HG03342 (cell line): ENCODE results near the gene MDH1.
"Not testable (repeated sequence)": the region's sequence is repeated elsewhere in the genome, so short reads cannot be mapped to it uniquely, and the experiment has no call there.

Experiments
- ATAC-seq: cut with Tn5 transposase; IDR thresholded peaks from one replicate; pipeline ENCODE4 v1.9.1; 2021; ENCODE audit warnings: mild to moderate bottlenecking, moderate library complexity; ENCODE audit not compliant: unreplicated experiment

MDH1 gene

DNA sequence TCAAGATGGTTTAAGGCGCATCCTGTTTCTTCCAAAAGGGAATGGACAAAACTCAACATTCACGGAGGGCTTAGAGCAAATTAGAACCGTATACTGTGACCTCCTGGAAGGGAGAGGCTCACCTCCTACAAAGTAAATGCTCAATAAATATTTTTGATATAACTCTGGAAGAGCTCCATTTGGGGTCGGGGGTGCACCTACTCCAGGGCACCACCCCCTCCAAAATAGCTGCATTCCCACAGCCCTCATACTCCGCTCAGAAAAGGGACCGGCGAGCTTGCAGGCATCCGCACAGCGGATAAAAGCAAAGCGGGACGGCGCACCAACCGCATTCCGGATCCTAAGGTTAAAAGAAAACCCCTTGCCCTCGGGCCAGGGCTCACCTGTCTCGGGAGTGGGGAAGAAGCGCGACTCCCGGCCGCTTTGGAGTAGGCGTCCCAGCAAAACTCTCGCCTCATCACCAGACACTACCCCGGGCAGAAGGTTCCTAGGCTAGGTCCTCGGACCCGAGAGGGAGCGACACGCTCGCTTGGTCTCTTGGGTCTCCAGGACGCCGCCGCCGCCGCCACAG is 864 bp upstream of the MDH1 start:
- ATAC-seq, result peak; percentile 0

- peak; percentile 3 for ATAC-seq
Measured at GRCh38 chr2:63589148-63589958, 590 bp downstream of the MDH1 start.

- no peak for ATAC-seq
Measured at GRCh38 chr2:63590626-63591408, 2.1 kb downstream of the MDH1 start.

- ATAC-seq, result no peak
Measured at GRCh38 chr2:63591566-63592175, 2.9 kb downstream of the MDH1 start.

- ATAC-seq, result no peak
Measured at GRCh38 chr2:63594660-63595059, 5.9 kb downstream of the MDH1 start.

DNA sequence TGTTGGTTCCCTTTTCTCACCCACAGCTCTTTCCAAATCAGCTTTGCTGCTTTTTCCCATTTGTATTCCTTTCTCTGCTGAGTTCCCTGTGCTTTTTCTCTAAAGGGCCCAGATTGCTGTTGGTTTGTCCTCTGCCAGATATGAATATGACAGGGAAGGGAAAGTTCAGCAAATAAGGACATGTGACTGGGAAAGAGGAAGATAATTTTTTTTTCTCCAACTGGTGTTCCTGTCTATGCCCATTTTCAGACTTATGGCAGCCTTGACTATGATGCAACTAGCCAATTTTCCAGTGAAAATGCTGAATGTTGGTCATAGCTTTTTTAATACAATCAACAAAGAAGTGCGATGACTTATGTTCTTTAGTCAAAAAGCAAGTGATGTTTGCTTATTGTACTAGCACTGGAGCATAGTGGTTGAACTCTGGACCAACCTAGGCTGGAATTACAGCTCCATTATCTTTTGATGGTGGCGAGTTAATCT is 7.7 kb downstream of the MDH1 start:
- no peak for ATAC-seq

DNA sequence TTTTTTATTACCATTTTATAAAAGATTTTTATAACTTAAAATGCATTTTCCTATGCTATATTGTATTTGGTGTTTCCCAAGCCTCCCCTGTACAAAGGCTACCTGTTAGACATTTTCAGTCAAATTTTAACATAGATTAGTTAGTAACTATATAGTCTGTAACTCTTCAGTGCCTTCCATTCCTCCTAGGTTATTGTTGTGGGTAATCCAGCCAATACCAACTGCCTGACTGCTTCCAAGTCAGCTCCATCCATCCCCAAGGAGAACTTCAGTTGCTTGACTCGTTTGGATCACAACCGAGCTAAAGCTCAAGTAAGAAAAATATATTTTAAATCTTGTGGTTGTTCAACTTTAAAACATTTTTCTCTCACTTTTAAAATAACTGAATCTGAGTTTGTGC is 10.2 kb downstream of the MDH1 start:
- no peak for ATAC-seq

- no peak for ATAC-seq
Measured at GRCh38 chr2:63600881-63601460, 12.2 kb downstream of the MDH1 start.

DNA sequence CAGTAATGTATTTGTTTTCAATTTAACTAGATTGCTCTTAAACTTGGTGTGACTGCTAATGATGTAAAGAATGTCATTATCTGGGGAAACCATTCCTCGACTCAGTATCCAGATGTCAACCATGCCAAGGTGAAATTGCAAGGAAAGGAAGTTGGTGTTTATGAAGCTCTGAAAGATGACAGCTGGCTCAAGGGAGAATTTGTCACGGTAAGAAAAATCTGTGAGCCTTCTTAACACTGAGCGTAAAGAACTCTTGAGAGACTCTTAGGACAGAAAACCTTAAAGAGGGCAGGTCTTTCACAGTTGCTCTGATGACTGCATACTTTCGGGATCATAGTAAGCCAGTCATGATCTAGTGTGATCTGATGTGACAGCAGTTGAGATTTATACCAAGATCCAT is 15.9 kb downstream of the MDH1 start:
- ATAC-seq, result no peak

DNA sequence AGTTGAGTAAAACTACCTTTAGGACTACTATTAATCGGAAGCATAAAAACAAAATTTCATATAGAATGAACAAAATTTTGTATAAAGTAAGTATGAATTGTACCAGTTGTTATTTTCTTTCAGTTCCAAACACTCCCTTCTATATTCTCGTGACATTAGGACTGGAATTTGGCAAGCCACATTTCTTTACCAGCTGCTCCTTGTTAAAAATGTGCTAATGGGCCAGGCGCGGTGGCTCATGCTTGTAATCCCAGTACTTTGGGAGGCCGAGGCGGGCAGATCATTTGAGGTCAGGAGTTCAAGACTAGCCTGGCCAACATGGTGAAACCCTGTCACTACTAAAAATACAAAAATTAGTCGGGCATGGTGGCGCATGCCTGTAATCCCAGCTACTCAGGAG is 20.1 kb downstream of the MDH1 start:
- ATAC-seq, result not testable (repeated sequence)

DNA sequence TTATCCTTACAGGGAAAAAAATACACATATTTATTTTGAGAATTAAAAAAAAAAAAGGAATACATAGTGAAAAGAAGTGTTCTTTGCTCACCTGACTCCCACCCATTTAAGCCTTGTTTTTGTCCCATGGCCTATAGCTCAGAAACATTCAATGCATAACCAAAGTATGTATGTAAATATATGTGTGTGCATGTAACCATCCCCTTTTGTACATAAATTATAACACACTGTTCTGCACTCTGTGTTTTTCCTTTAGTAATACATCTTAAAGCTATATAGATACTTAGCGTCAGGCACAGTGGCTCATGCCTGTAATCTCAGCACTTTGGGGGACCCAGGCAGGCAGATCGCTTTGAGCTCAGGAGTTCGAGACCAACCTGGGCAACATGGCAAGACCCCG is 21.8 kb downstream of the MDH1 start:
- ATAC-seq, result no peak

DNA sequence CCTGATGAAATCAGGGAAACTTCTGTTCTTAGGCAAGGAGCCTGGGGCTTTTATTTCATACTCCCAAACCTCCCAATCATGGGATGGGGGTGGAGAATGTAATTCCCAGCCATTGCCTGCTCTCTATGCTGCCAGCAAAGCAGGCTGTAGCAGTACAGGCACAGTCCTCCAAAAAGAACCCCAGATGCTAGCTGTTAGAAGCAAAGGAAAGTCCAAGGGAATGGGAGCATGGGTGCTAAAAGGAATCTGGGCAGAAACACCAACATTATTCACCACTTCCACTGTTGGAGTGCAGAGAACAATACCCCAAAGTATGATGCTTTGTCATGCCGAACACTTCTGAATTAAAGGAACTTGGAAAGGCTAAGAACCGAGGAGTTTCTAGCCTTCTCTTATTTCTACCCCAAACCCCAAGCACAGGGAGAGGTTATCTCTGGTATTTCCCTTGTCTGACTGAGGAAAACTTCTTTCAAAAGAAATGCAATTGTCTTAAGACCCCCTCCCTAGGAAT is 24.7 kb downstream of the MDH1 start:
- no peak for ATAC-seq

DNA sequence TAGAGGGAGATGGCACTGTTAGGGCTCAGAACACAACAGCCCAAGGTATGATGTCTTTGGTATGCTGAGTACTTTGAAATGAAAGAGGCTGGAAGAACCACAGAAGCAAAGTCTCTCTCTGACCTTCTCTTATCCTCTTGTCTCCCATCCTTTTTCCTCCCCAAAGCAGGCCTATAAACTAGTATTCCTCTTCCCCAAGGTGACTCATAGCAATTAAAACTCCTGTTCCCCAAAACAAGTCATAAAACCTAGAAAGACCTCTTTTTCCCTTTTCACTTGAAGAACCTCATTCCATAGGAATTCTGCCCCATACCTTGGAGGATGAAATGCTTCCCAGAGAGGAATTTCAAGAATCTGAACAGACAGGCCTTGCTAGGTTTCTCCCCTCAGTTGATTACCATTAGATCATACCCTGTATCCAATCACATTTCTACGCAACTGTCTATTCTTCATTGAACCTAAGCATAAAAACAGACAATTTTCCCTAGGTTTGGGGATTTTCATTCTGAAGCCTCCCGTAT is 25.7 kb downstream of the MDH1 start:
- ATAC-seq, result no peak

DNA sequence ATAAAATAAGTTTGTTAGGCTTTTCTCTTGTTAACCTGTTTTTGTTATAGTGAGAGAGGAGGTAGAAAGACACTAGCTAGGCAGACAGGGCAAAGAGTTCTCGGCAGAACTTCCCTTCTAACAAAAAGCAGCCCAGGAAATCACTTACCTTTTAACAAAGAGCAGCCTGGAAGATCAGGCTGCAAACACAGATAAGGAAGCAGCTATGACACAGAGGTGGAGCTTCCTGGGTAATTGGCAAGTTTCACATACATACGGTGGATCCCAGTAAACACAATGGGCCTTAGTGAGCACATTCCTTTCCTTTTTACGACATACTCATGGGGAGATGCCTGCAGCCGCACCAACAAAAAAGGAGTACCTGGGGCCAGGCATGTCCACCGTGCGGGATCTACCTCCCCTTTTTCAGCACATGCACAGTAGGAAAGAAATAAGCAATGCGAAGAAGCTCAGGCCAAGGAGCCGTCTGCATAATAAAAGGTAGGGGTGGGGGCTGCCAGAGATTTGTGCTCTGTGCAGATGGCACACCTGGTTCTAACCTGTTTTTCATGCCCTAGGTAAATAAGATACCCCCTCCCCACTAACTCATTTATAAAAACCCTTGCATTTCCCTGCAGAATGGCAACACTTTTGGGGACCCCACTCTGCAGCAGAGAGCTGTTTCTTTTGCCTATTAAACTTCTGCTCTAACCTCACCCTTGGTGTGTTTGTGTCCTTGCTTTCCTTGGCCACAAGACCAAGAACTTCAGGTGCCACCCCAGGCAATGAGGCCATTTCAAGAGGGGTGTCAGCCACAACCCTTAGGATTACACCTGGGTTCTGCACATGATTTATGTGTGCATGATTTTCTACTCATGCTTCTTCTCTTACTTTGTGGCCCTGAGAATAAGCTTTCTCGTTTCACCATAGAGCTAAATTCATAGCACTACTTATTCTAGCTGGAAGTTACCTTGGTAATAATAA is 26.5 kb downstream of the MDH1 start:
- no peak for ATAC-seq

DNA sequence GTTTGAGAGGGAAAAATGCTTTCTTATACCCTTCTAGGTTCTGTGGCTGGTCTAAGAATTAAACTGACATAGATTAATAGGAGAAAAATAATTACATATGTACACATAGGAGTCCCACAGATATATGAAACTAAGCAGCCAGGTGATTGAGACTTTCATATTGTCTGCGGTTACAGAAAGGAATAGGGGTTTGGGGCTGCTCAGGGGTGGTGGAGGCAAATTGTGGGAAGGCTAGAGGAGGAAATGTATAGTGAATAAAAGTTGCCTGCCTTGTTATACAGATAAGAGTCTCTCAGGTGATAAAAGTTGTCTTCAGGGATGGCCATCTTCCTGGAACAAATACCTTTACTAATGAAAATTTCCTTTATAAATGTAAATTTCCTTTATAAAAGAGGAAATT is 28.6 kb downstream of the MDH1 start:
- ATAC-seq, result no peak

DNA sequence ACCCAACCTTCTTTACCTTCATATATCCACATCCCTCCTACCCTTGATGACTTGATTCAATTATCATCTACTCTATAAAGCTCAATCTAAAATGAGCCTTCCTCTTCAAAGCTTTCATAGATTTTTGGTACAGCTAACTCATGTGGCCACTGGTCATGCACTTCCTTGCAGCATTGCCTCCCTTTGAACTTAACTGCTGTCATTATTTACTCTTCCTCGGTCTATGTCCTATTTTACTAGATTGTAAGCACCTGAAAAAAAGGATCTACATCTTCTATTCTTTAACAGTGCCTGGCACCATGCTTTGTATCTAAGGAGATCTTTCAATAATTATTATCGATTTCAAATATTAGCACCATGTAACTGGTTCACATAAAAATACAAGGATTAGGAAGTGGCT is 30.6 kb downstream of the MDH1 start:
- no peak for ATAC-seq

DNA sequence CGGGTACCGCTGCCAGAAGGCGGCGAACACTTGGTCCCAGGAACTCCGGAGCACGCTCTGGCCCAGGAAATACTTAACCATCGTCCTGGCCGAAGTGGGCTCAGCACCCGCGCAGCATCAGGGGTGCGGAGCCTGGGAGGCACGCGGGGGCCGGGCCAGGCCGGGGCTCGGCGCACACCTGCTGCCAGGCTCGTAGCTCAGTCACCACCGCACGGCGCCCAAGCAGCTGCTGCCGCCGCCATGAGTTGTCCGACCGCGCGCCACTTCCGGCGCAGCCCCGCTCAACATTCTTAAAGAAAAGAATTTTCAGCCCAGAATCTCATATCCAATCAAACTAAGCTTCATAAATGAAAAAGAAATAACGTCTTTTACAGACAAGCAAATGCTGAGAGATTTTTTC is 34.0 kb downstream of the MDH1 start:
- ATAC-seq, result no peak

DNA sequence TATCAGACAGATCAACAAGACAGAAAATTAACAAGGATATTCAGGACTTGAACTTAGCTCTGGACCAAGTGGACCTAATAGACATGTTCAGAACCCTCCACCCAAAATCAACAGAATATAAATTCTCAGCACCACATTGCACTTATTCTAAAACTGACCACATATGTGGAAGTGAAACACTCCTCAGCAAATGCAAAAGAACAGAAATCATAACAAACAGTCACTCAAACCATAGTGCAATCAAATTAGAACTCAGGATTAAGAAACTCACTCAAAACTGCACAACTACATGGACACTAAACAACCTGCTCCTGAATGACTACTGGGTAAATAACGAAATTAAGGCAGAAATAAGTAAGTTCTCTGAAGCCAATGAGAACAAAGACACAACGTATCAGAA is 35.0 kb downstream of the MDH1 start:
- ATAC-seq, result not testable (repeated sequence)

- ATAC-seq, result no peak
Measured at GRCh38 chr2:63627866-63628265, 39.1 kb downstream of the MDH1 start.
